BJ (cell line): ENCODE measurements around the gene LDLRAD2. TPM values are rescaled to one million over a fixed set of nuclear protein-coding genes. Genes with fewer than 3 reads are reported as not detected.
"Not testable (repeated sequence)": the region's sequence is repeated elsewhere in the genome, so short reads cannot be mapped to it uniquely, and the experiment has no call there.

Source experiments
- CTCF ChIA-PET: fragments of 350-600 bp; formaldehyde crosslinking; extraction: SDS; loops from one replicate; lab custom pipeline; 2021; ENCODE audit warnings: antibody characterized with exemption, inconsistent platforms; lab: Yijun Ruan, JAX
- POLR2A ChIA-PET: fragments of 300-600 bp; sonication (Branson Sonifier 250); formaldehyde crosslinking; extraction: SDS; loops from one replicate; lab custom pipeline; 2021; ENCODE audit warnings: antibody characterized with exemption; lab: Charles Lee
- DNase-seq: peaks from one replicate; pipeline ENCODE4 v3.0.0-alpha.2; 2011; ENCODE audit warnings: low read depth
- H3K27me3 ChIP-seq: 2 replicates; pipeline ENCODE4 v1.6.0; 2011; ENCODE audit warnings: low read length; ENCODE audit not compliant: control insufficient read depth, insufficient read depth
- H3K36me3 ChIP-seq: 2 replicates; pipeline ENCODE4 v1.5.1; 2011; ENCODE audit warnings: low read length; ENCODE audit not compliant: control insufficient read depth, insufficient read depth
- H3K4me3 ChIP-seq: 2 replicates; pipeline ENCODE4 v1.5.1; 2011; ENCODE audit warnings: low read depth, mild to moderate bottlenecking, control low read depth, low read length
- CTCF ChIP-seq: IDR thresholded peaks from 2 replicates; pipeline ENCODE4 v1.5.1; 2011; ENCODE audit warnings: low read depth, mild to moderate bottlenecking, control low read depth, inconsistent platforms, low read length, moderate library complexity; ENCODE audit not compliant: insufficient read depth
- polyA plus RNA-seq: library from polyadenylated mRNA; depleted of rRNA; stranded (reverse); fragments of >200 nt; gene quantifications from 2 replicates; pipeline ENCODE4 v1.2.3, GENCODE V29; 2011

The LDLRAD2 gene
- polyA plus RNA-seq, 1 experiment: not detected

GRCh38 chr1:21825393-21825792 is 13.3 kb downstream of the LDLRAD2 start:
- ChIA-PET CTCF (no interaction called here), POLR2A (no interaction called here)
- H3K27me3 ChIP-seq: no peaks in the 10 kb centered on the region
- no peak for TF ChIP-seq CTCF
- H3K4me3 ChIP-seq: no peak overlapping the region
- DNase-seq: no peak
- peaks cover 68% of the 10 kb centered on the region for H3K36me3 ChIP-seq

- DNase-seq, CTCF ChIA-PET, POLR2A ChIA-PET, H3K27me3 ChIP-seq, H3K4me3 ChIP-seq: not testable (repeated sequence)
- H3K36me3 ChIP-seq: peaks cover 76% of the 10 kb centered on the region
Observed at GRCh38 chr1:21826694-21827093, 14.6 kb downstream of the LDLRAD2 start.

- ChIA-PET CTCF (no interaction called here), POLR2A (no interaction called here)
- no peak for DNase-seq
- H3K27me3 ChIP-seq: no peaks in the 10 kb centered on the region
- no peak for TF ChIP-seq CTCF
- H3K36me3 ChIP-seq: peaks cover 76% of the 10 kb centered on the region
- H3K4me3 ChIP-seq: no peak overlapping the region
Observed at GRCh38 chr1:21827141-21827679, 15.1 kb downstream of the LDLRAD2 start.

GRCh38 chr1:21828075-21828474 is 16.0 kb downstream of the LDLRAD2 start:
- DNase-seq: no peak
- Histone ChIP-seq H3K4me3 (no peak overlapping the region), H3K36me3 (peaks cover 75% of the 10 kb centered on the region), H3K27me3 (no peaks in the 10 kb centered on the region)
- no peak for TF ChIP-seq CTCF
- ChIA-PET CTCF (no interaction called here), POLR2A (no interaction called here)

GRCh38 chr1:21828506-21829210 is 16.6 kb downstream of the LDLRAD2 start:
- CTCF ChIA-PET: no interaction called here
- H3K36me3 ChIP-seq: peaks cover 77% of the 10 kb centered on the region
- TF ChIP-seq CTCF: no peak
- DNase-seq: no peak
- no peaks in the 10 kb centered on the region for H3K27me3 ChIP-seq
- POLR2A ChIA-PET: no interaction called here
- H3K4me3 ChIP-seq: no peak overlapping the region

GRCh38 chr1:21829294-21829693 is 17.2 kb downstream of the LDLRAD2 start:
- H3K27me3 ChIP-seq: no peaks in the 10 kb centered on the region
- no peak overlapping the region for H3K4me3 ChIP-seq
- peaks cover 77% of the 10 kb centered on the region for H3K36me3 ChIP-seq
- no peak for DNase-seq
- no peak for TF ChIP-seq CTCF
- CTCF ChIA-PET: no interaction called here
- POLR2A ChIA-PET: no interaction called here
